Heart right ventricle (tissue), 16 donors: ENCODE data around the gene PDZD2. TPM values are rescaled to one million over a fixed set of nuclear protein-coding genes. Genes with fewer than 3 reads are reported as not detected.
A peak's percentile ranks its signal among the peaks of the same experiment; 100 is the strongest.

Source experiments
- ATAC-seq, 8 donors: fragments of 200-7000 bp; cut with Tn5 transposase; one replicate each; pipeline ENCODE4 v1.9.1; 2020; ENCODE audit warnings: mild to moderate bottlenecking in 8 of 8, moderate library complexity in 8 of 8, moderate number of reproducible peaks in 1 of 8
- DNase-seq, 2 donors: peaks; one replicate each; pipeline ENCODE4 v3.0.0-alpha.2; 2020
- H3K27ac ChIP-seq, 10 donors: fragments of 200-600 bp; sonication (generic) in 2 of 10; one replicate each; pipeline versions ENCODE4 v1.5.0 to v1.8.0; 2020 to 2022; ENCODE audit warnings: mild to moderate bottlenecking in 3 of 10
- H3K27me3 ChIP-seq, 7 donors: fragments of 200-600 bp; one replicate each; pipeline ENCODE4 v1.8.0; 2021 to 2022; ENCODE audit warnings: mild to moderate bottlenecking in 2 of 7
- H3K36me3 ChIP-seq, 9 donors: fragments of 200-600 bp; sonication (generic) in 1 of 9; one replicate each; pipeline versions ENCODE4 v1.5.0 to v1.8.0; 2020 to 2022; ENCODE audit warnings: mild to moderate bottlenecking in 2 of 9
- H3K4me1 ChIP-seq, 9 donors: fragments of 200-600 bp; sonication (generic) in 1 of 9; one replicate each; pipeline versions ENCODE4 v1.5.0 to v1.8.0; 2020 to 2022; ENCODE audit warnings: mild to moderate bottlenecking in 4 of 9
- H3K4me3 ChIP-seq, 10 donors: fragments of 200-600 bp; sonication (generic) in 2 of 10; one replicate each; pipeline versions ENCODE4 v1.5.0 to v1.8.0; 2020 to 2022; ENCODE audit warnings: mild to moderate bottlenecking in 7 of 10, moderate library complexity in 2 of 10
- H3K9me3 ChIP-seq, 11 donors: fragments of 200-600 bp in 10 of 11; sonication (generic) in 2 of 11; one replicate each; pipeline versions ENCODE4 v1.5.0 to v1.8.0; 2013 to 2022; ENCODE audit warnings: mild to moderate bottlenecking in 2 of 11, control low read depth in 1 of 11, moderate library complexity in 1 of 11
- WGBS, 2 donors: extraction: QIAGEN DNeasy Blood & Tissue Kit; methylation state at CpG; one replicate each; pipeline ENCODE4 v1.1.7; 2013; ENCODE audit warnings: inconsistent platforms in 1 of 2; 5-methylcytosine and 5-hydroxymethylcytosine counted together
- intact Hi-C, 10 donors: fragments of 100-400 bp; cut with DNase I; formaldehyde crosslinking; loops; one replicate each; pipeline versions ENCODE4 v1.11.1 to v1.14.2; 2022
- polyA plus RNA-seq, 2 donors: library from polyadenylated mRNA; stranded (reverse); fragments of 200-250 nt; gene quantifications; one replicate each; pipeline ENCODE4 v1.2.3, GENCODE V29; 2013
- total RNA-seq, 10 donors: library from RNA; stranded (reverse); fragmentation: NEBNext Ultra II Directional in 3 of 10; extraction: Animal tissue kit (Norgen Biotek cat#: 25700) in 3 of 10; gene quantifications; one replicate each; pipeline versions ENCODE4 v1.2.1 to v1.2.4, GENCODE V29; 2021 to 2023
- TF ChIP-seq, protein P1 (sequence below), 9 donors: fragments of 200-600 bp; sonication (generic) in 2 of 9; IDR thresholded peaks; one replicate each; pipeline versions ENCODE4 v1.5.0 to v1.8.0; 2021 to 2022; ENCODE audit warnings: antibody characterized with exemption in 9 of 9, mild to moderate bottlenecking in 5 of 9, moderate library complexity in 1 of 9
- donor health status: Arrhythmogenic right ventricular cardiomyopathy.
- donor health status: ischemic (EF 13 %, LVEDD 7.1; RV severe dilation, severe dysfunction).
- donor health status: healthy with polysubstance abuse.
- donor health status: DM: no; HTN: yes; CAD: no.
- donor health status: DM: no; HTN: no; CAD: no.
- donor health status: ischemic (EF 25% LVEDD 6.9; RV normal size, moderate dysfunction).
- donor health status: ischemic (EF 25% LVEDD 5.7; RV mildly dilated, moderate dysfunction).
- donor health status: healthy.
- donor health status: DM: yes; HTN: yes; CAD: no.
- donor health status: Ischemic cardiomyopathy.
- donor health status: ischemic (EF 35%, LVEDD 5.7; RV mildly dilated, moderate dysfunction).
- donor health status: nonischemic (EF 11% LVEDD 7.7; RV severe dilation, severe dysfunction).
- donor health status: DM: yes; HTN: yes; CAD: no.
- donor health status: PGD.
- donor health status: ischemic (EF 29% LVEDD 5.4; RV normal size, mild dysfunction).
- donor health status: nonischemic (EF 23%, LVEDD 6.1; RV moderate dilation, normal function).

Gene PDZD2
- total and polyA plus RNA-seq, 12 donors: 9.0 to 117 (median 82.5) TPM

DNA sequence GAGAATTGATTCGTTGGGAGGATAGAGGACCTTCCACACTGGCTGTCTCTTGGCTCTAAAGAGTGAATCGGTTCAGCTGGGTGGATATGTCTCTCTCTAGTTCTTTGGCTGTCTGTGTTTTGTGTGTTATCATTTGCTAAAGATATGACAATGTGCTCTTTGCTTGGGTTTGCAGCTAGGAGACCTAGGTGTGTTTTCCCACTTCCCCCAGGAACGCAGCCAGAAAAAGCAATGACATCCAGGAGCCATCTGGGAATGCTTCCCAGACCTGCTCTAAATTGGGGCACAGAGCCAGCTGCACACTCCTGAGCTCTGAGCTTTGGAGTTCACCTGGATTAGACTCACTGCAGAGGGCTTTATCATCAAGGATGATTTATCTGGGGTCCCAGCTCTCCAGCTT is 12.8 kb upstream of the PDZD2 start:
- H3K27ac ChIP-seq: peak overlapping the region in 6 of 10 donors; percentile 23 to 59 (median 38)
- no peaks in the 10 kb centered on the region for H3K9me3 ChIP-seq
- peaks cover 0 to 22% (median 4%) of the 10 kb centered on the region in 9 donors for H3K4me1 ChIP-seq
- H3K27me3 ChIP-seq: no peaks in the 10 kb centered on the region
- no peak overlapping the region for H3K4me3 ChIP-seq
- no peaks in the 10 kb centered on the region for H3K36me3 ChIP-seq
- TF ChIP-seq, protein P1, sequence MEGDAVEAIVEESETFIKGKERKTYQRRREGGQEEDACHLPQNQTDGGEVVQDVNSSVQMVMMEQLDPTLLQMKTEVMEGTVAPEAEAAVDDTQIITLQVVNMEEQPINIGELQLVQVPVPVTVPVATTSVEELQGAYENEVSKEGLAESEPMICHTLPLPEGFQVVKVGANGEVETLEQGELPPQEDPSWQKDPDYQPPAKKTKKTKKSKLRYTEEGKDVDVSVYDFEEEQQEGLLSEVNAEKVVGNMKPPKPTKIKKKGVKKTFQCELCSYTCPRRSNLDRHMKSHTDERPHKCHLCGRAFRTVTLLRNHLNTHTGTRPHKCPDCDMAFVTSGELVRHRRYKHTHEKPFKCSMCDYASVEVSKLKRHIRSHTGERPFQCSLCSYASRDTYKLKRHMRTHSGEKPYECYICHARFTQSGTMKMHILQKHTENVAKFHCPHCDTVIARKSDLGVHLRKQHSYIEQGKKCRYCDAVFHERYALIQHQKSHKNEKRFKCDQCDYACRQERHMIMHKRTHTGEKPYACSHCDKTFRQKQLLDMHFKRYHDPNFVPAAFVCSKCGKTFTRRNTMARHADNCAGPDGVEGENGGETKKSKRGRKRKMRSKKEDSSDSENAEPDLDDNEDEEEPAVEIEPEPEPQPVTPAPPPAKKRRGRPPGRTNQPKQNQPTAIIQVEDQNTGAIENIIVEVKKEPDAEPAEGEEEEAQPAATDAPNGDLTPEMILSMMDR (IDR thresholded peaks at IDR 0.05): no peak
- intact Hi-C loops: no loop called here
- ATAC-seq (peak; percentile 19 to 81 (median 58)), DNase-seq (peak; percentile 27 to 69)
- 31 to 41% methylated on average over 3 of the region's 3 CpGs for WGBS, 2 donors

DNA sequence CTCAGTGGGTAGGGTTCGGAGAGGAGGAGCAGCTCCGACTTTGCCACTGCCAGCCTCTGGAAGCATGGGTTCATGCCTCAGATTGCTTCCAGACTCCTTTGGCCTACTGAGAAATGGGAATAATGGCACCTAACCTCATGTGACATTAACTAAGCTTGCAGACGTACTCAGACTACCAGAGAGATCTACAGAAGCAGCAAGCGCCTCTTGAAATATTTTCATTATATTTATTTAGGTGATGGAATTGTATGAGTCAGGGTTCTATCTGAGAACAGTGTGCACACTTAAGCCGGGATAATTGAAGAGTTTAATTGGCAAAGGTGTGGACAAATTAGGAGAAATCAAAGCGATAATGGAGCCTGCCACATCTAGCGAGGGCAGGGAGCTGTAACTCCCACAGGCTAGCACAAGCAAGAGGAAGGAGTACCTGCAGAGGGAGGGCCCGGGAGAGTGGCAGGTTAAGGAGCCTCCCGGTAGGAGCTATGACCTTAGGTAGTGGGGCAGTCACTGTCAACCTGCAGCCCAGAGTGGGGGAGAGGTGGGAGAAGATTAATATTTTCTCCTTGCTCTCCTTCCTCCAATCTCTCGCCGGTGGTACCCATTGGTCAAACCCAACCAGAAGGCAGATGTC is 12.2 kb upstream of the PDZD2 start:
- DNase-seq: no peak
- TF ChIP-seq, protein P1 (IDR thresholded peaks at IDR 0.05): no peak

DNA sequence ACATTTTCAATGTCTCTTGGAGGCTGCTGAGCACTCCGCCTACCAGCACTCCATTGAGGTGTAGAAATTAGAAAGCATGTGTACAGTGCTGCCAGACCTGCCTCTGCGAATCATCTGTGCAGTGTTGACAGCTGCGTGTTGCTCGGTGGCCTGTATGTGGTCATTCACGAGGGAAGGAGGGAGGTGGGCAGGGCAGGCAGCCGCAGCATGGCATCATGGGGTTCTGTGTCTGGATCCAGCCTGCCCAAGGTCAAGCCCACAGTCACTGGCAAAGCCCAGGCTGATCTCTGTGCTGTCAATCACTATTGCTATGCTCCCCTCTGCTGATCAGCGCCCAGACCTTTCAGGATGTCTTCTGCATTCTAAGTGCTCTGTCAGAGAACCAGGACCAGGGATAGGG is 8.0 kb upstream of the PDZD2 start:
- DNase-seq (peak; percentile 71 to 83), ATAC-seq (peak; percentile 93 to 98 (median 96))
- WGBS, 2 donors: 39 to 53% methylated on average over 7 of the region's 7 CpGs
- H3K4me3 ChIP-seq: no peak overlapping the region
- H3K27ac ChIP-seq: peak overlapping the region in 7 of 10 donors; percentile 34 to 75 (median 63)
- peaks cover 0 to 26% (median 10%) of the 10 kb centered on the region in 9 donors for H3K4me1 ChIP-seq
- intact Hi-C loops: loop anchor here in 2 of 10 donors (10.0 kb wide), 2 partner anchors 54 to 174 kb away; no protein-coding TSS in a partner anchor
- H3K36me3 ChIP-seq: no peaks in the 10 kb centered on the region
- H3K27me3 ChIP-seq: no peaks in the 10 kb centered on the region
- TF ChIP-seq, protein P1 (IDR thresholded peaks at IDR 0.05): no peak
- H3K9me3 ChIP-seq: no peaks in the 10 kb centered on the region

More for the DNA sequence above, 12.2 kb upstream of the PDZD2 start:
- Histone ChIP-seq H3K27ac (peak overlapping the region in 1 of 10 donors; percentile 52), H3K4me3 (no peak overlapping the region), H3K9me3 (no peaks in the 10 kb centered on the region), H3K27me3 (no peaks in the 10 kb centered on the region), H3K36me3 (no peaks in the 10 kb centered on the region), H3K4me1 (peaks cover 0 to 25% (median 4%) of the 10 kb centered on the region in 9 donors)
- ATAC-seq: no peak
- 74 to 81% methylated on average over 11 of the region's 11 CpGs for WGBS, 2 donors
- intact Hi-C loops: no loop called here

DNA sequence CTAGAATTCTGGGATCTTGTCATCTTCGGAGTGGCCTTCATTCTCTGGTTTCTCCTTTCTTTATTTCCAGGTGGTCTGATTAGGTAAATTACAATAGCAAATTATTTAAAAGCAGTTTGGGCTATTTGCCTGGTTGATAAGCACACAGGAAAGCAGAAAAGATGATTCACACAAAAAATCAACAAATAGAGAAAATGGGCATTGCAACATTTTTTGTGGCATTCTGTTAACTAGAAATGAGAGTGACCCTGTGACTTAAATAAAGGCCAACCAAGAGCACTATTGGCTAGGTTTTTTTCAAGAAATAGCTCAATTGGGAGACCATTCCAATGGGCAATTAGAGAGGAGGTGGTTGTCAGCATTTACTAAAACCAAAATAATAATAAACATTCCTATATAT is 6.5 kb upstream of the PDZD2 start:
- TF ChIP-seq, protein P1 (IDR thresholded peaks at IDR 0.05): no peak
- no peaks in the 10 kb centered on the region for H3K36me3 ChIP-seq
- no peak overlapping the region for H3K27ac ChIP-seq
- WGBS, 2 donors: 90 to 91% methylated on average over 1 of the region's 1 CpG
- DNase-seq (no peak), ATAC-seq (no peak)
- H3K27me3 ChIP-seq: no peaks in the 10 kb centered on the region
- no peaks in the 10 kb centered on the region for H3K9me3 ChIP-seq
- H3K4me1 ChIP-seq: peaks cover 7 to 34% (median 13%) of the 10 kb centered on the region in 9 donors
- intact Hi-C loops: loop anchor here in 2 of 10 donors (10.0 kb wide), 2 partner anchors 52 to 172 kb away; no protein-coding TSS in a partner anchor
- H3K4me3 ChIP-seq: no peak overlapping the region
